ENCODE measurements around the gene RALGPS1. TPM values are rescaled to one million over a fixed set of nuclear protein-coding genes. Genes with fewer than 3 reads are reported as not detected.

The RALGPS1 gene
- total and polyA plus RNA-seq, 2 of the 13 experiments (the other 11 are each of a cell fraction or from before 2014, with no cell fraction given): 3.7 to 6.5 TPM

DNA sequence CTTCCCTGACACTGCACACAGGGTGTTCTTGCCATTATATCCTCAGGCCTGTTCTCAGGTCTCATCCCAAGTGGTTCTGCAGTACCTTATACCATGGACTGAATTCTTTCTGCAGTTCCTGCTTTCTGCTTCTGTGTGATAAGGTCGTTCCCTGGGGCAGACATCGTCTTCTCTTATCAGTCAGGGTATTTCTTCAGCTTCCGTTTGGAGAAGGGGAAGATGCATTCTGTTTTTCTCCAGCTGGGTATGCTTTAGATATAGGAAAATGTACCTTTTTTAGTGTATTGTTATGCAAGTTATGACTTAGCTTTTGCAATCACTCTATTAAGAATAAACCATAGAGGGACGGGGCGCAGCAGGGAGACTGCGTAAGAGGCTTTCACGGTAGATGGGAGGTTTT, 31.1 kb downstream of the RALGPS1 start:
- ATAC-seq: no peak
- Histone ChIP-seq H3K9me3 (ENCODE audit: low read length) (no peaks in the 10 kb centered on the region), H2AFZ (ENCODE audit: low read length) (no peak overlapping the region), H3K79me2 (ENCODE audit: insufficient read depth, low read length) (no peaks in the 10 kb centered on the region), H3K4me3 (replicated peaks in 1 of 3; ENCODE audit: insufficient read depth in 1 of 3, low read depth in 2 of 3, low read length in 3 of 3) (no peak overlapping the region), H3K9ac (ENCODE audit: insufficient read depth, low read depth, low read length) (no peak overlapping the region), H3K36me3 (replicated peaks in 1 of 2; ENCODE audit: control insufficient read depth in 1 of 2, insufficient read depth in 2 of 2, low read length in 2 of 2) (no peaks in the 10 kb centered on the region), H3K27me3 (ENCODE audit: control insufficient read depth in 1 of 2, insufficient read depth in 2 of 2, low read length in 2 of 2) (no peaks in the 10 kb centered on the region), H3K4me1 (ENCODE audit: insufficient read depth, low read length) (peaks cover 7% of the 10 kb centered on the region; the same call in 1 of the 2 replicates), H3K4me2 (ENCODE audit: low read depth, low read length) (no peak overlapping the region), H4K20me1 (ENCODE audit: insufficient read depth, low read length) (no peaks in the 10 kb centered on the region), H3K27ac (ENCODE audit: extremely low read length, insufficient read depth, low read length) (no peak overlapping the region)
- in situ Hi-C loops (cut with HindIII; ENCODE audit: extremely low pct_ligation_motif_present, low pct_unique_long_range_greater_than_20kb) (no loop called here), intact Hi-C loops (cut with micrococcal nuclease; ENCODE audit: unreplicated experiment) (no loop called here)
- POLR2A ChIA-PET: no interaction called here
- BruUV-seq (replicated peaks): no TSS peak
- CTCF ChIA-PET (ENCODE audit: low intra/inter-chr PET ratio, low total read pairs): no interaction called here
- no peak for FAIRE-seq
- TF ChIP-seq, protein P1, sequence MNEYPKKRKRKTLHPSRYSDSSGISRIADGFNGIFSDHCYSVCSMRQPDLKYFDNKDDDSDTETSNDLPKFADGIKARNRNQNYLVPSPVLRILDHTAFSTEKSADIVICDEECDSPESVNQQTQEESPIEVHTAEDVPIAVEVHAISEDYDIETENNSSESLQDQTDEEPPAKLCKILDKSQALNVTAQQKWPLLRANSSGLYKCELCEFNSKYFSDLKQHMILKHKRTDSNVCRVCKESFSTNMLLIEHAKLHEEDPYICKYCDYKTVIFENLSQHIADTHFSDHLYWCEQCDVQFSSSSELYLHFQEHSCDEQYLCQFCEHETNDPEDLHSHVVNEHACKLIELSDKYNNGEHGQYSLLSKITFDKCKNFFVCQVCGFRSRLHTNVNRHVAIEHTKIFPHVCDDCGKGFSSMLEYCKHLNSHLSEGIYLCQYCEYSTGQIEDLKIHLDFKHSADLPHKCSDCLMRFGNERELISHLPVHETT (CRISPR knock-in tag; conservative IDR thresholded peaks at IDR 0.05): no peak
- no peak for TF ChIP-seq JUNB (CRISPR knock-in tag; IDR thresholded peaks at IDR 0.05; ENCODE audit: borderline replicate concordance)
- TF ChIP-seq CCAR2 (optimal IDR thresholded peaks at IDR 0.05; ENCODE audit: low read depth, low read length): no peak
- TF ChIP-seq POLR2A (IDR thresholded peaks at IDR 0.05; ENCODE audit: insufficient read depth in 1 of 2, low read depth in 2 of 2, low read length in 2 of 2): no peak
- TF ChIP-seq GPN1 (CRISPR knock-in tag; IDR thresholded peaks at IDR 0.05; ENCODE audit: borderline replicate concordance): no peak
- TF ChIP-seq, protein P2, sequence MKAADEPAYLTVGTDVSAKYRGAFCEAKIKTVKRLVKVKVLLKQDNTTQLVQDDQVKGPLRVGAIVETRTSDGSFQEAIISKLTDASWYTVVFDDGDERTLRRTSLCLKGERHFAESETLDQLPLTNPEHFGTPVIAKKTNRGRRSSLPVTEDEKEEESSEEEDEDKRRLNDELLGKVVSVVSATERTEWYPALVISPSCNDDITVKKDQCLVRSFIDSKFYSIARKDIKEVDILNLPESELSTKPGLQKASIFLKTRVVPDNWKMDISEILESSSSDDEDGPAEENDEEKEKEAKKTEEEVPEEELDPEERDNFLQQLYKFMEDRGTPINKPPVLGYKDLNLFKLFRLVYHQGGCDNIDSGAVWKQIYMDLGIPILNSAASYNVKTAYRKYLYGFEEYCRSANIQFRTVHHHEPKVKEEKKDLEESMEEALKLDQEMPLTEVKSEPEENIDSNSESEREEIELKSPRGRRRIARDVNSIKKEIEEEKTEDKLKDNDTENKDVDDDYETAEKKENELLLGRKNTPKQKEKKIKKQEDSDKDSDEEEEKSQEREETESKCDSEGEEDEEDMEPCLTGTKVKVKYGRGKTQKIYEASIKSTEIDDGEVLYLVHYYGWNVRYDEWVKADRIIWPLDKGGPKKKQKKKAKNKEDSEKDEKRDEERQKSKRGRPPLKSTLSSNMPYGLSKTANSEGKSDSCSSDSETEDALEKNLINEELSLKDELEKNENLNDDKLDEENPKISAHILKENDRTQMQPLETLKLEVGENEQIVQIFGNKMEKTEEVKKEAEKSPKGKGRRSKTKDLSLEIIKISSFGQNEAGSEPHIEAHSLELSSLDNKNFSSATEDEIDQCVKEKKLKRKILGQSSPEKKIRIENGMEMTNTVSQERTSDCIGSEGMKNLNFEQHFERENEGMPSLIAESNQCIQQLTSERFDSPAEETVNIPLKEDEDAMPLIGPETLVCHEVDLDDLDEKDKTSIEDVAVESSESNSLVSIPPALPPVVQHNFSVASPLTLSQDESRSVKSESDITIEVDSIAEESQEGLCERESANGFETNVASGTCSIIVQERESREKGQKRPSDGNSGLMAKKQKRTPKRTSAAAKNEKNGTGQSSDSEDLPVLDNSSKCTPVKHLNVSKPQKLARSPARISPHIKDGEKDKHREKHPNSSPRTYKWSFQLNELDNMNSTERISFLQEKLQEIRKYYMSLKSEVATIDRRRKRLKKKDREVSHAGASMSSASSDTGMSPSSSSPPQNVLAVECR (CRISPR knock-in tag; IDR thresholded peaks at IDR 0.05; ENCODE audit: borderline replicate concordance): no peak
- TF ChIP-seq IRX3 (CRISPR knock-in tag; IDR thresholded peaks at IDR 0.05; ENCODE audit: borderline replicate concordance, low read depth): no peak
- 66% methylated on average over 7 of the region's 7 CpGs for WGBS (ENCODE audit: low lambda C conversion rate)
- DNase-seq (ENCODE audit: low spot score): no peak

Data from HepG2 (cell line).